ENCODE results near the gene OSBPL10. TPM values are rescaled to one million over a fixed set of nuclear protein-coding genes. Genes with fewer than 3 reads are reported as not detected.

Gene OSBPL10
- total and polyA plus RNA-seq, 2 of the 8 experiments (the other 6 are each of a cell fraction or from before 2014, with no cell fraction given) = 26.2 to 86.7 TPM

DNA sequence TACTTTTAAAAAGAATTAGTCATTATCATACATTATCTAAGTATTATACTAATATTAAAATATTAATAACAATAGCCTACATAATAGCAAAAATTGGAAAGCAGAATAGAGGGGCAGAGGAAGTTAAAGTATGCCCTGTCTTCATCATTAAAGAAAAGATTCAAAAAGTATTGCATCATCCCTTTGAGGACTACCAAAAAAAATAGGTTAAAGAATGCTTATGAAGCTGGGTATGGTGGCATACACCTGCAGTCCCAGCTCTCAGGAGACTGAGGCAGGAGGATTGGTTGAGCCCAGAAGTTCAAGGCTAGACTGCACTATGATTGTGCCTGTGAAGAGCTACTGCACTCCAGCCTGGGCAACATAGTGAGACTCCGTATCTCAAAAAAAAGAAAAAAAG, 240.7 kb downstream of the OSBPL10 start (continued):
- TF ChIP-seq MAFK (IDR thresholded peaks at IDR 0.05; ENCODE audit: low read depth, low read length) (no peak), TBP (IDR thresholded peaks at IDR 0.05; ENCODE audit: low read depth, low read length) (no peak), HDAC2 (IDR thresholded peaks at IDR 0.05; ENCODE audit: borderline replicate concordance in 1 of 2, low read depth in 2 of 2, low read length in 2 of 2) (no peak), GTF2F1 (IDR thresholded peaks at IDR 0.05; ENCODE audit: borderline replicate concordance, low read depth, low read length) (no peak)
